Measurements from ENCODE around the gene NPAS3. TPM values are rescaled to one million over a fixed set of nuclear protein-coding genes. Genes with fewer than 3 reads are reported as not detected.

Gene NPAS3
- total and polyA plus RNA-seq, 2 of the 8 experiments (the other 6 are each of a cell fraction or from before 2014, with no cell fraction given), result 0.11 to 0.60 TPM

GRCh38 chr14:33715227-33715528, 776.5 kb downstream of the NPAS3 start (continued):
- TF ChIP-seq, protein P1, sequence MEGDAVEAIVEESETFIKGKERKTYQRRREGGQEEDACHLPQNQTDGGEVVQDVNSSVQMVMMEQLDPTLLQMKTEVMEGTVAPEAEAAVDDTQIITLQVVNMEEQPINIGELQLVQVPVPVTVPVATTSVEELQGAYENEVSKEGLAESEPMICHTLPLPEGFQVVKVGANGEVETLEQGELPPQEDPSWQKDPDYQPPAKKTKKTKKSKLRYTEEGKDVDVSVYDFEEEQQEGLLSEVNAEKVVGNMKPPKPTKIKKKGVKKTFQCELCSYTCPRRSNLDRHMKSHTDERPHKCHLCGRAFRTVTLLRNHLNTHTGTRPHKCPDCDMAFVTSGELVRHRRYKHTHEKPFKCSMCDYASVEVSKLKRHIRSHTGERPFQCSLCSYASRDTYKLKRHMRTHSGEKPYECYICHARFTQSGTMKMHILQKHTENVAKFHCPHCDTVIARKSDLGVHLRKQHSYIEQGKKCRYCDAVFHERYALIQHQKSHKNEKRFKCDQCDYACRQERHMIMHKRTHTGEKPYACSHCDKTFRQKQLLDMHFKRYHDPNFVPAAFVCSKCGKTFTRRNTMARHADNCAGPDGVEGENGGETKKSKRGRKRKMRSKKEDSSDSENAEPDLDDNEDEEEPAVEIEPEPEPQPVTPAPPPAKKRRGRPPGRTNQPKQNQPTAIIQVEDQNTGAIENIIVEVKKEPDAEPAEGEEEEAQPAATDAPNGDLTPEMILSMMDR (IDR thresholded peaks at IDR 0.05; ENCODE audit: control extremely low read depth in 1 of 3, insufficient read depth in 1 of 3, low read depth in 1 of 3, low read length in 3 of 3), result no peak
- no peak for TF ChIP-seq FOSL1 (IDR thresholded peaks at IDR 0.05; ENCODE audit: insufficient read depth, low read depth, low read length)
- TF ChIP-seq, protein P2, sequence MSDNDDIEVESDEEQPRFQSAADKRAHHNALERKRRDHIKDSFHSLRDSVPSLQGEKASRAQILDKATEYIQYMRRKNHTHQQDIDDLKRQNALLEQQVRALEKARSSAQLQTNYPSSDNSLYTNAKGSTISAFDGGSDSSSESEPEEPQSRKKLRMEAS (IDR thresholded peaks at IDR 0.05), result no peak
- TF ChIP-seq TCF12 (IDR thresholded peaks at IDR 0.05; ENCODE audit: low read depth, low read length), result no peak
- no peak for TF ChIP-seq CTBP2 (IDR thresholded peaks at IDR 0.05; ENCODE audit: borderline replicate concordance, insufficient read depth, insufficient read length, low read length)
- no peak for TF ChIP-seq KDM1A (IDR thresholded peaks at IDR 0.05; ENCODE audit: borderline replicate concordance, low read length)

Data from H1 (cell line).